SK-N-SH (cell line): ENCODE data around the gene FMO5. TPM values are rescaled to one million over a fixed set of nuclear protein-coding genes. Genes with fewer than 3 reads are reported as not detected.

ENCODE experiments used
- CTCF ChIA-PET: fragments of 300-600, 350-600 bp; formaldehyde crosslinking; extraction: SDS; loops from one replicate; lab custom pipeline; 2021; lab: Yijun Ruan, JAX
- POLR2A ChIA-PET: fragments of 350-600 bp; sonication (Branson Sonifier 250); formaldehyde crosslinking; extraction: SDS; loops from one replicate; lab custom pipeline; 2020; ENCODE audit warnings: antibody characterized with exemption, inconsistent platforms; lab: Yijun Ruan, JAX
- DNase-seq: peaks from one replicate; pipeline ENCODE4 v3.0.0; 2012
- H2AFZ ChIP-seq: fragments of 200-600 bp; sonication (generic); 2 replicates; pipeline ENCODE4 v1.8.1; 2016; ENCODE audit warnings: antibody characterized with exemption, mild to moderate bottlenecking, low read depth
- H3F3A ChIP-seq: fragments of 200-600 bp; sonication (generic); replicated peaks from 2 replicates; pipeline ENCODE3; 2016; ENCODE audit warnings: antibody characterized with exemption, mild to moderate bottlenecking; ENCODE audit not compliant: insufficient read depth
- H3K27ac ChIP-seq, 2 experiments: fragments of 200-500 bp in 1 of 2; fragments of 200-600 bp in 1 of 2; sonication (Bioruptor generic) in 1 of 2; sonication (generic), shearing (Covaris generic) in 1 of 2; 2 replicates each; pipeline versions ENCODE4 v1.5.1 to v1.6.1; 2014 to 2016; ENCODE audit warnings: low read depth in 2 of 2, inconsistent platforms in 1 of 2, low read length in 1 of 2, mild to moderate bottlenecking in 1 of 2, mixed read lengths in 1 of 2
- H3K27me3 ChIP-seq: fragments of 200-600 bp; sonication (generic), shearing (Covaris generic); 2 replicates; pipeline ENCODE4 v1.6.1; 2016; ENCODE audit warnings: mixed run types; ENCODE audit not compliant: insufficient read depth
- H3K36me3 ChIP-seq, 2 experiments: fragments of 200-500 bp in 1 of 2; fragments of 200-600 bp in 1 of 2; sonication (Bioruptor generic) in 1 of 2; sonication (generic) in 1 of 2; replicated peaks in 1 of 2; 2 replicates each; pipeline versions ENCODE3 to v1.5.1; 2014 to 2016; ENCODE audit warnings: low read length in 1 of 2, mild to moderate bottlenecking in 1 of 2; ENCODE audit not compliant: insufficient read depth in 2 of 2, control insufficient read depth in 1 of 2
- H3K4me1 ChIP-seq, 2 experiments: fragments of 200-500 bp in 1 of 2; fragments of 200-600 bp in 1 of 2; sonication (Bioruptor generic) in 1 of 2; sonication (generic), shearing (Covaris generic) in 1 of 2; 2 replicates each; pipeline versions ENCODE4 v1.5.1 to v1.6.1; 2014 to 2016; ENCODE audit warnings: low read depth in 1 of 2, low read length in 1 of 2, mixed run types in 1 of 2; ENCODE audit not compliant: insufficient read depth in 2 of 2, control insufficient read depth in 1 of 2
- H3K4me2 ChIP-seq: fragments of 200-600 bp; sonication (generic), shearing (Covaris generic); 2 replicates; pipeline ENCODE4 v1.6.1; 2017; ENCODE audit warnings: mixed run types
- H3K4me3 ChIP-seq, 2 experiments: fragments of 200-500 bp in 1 of 2; fragments of 200-600 bp in 1 of 2; sonication (Bioruptor generic) in 1 of 2; sonication (generic), shearing (Covaris generic) in 1 of 2; 2 replicates each; pipeline versions ENCODE4 v1.5.1 to v1.8.1; 2014 to 2016; ENCODE audit warnings: low read depth in 2 of 2, inconsistent platforms in 1 of 2, low read length in 1 of 2, mild to moderate bottlenecking in 1 of 2, mixed read lengths in 1 of 2, moderate library complexity in 1 of 2
- H3K79me2 ChIP-seq: fragments of 200-600 bp; sonication (generic); 2 replicates; pipeline ENCODE4 v1.8.1; 2017; ENCODE audit warnings: mild to moderate bottlenecking; ENCODE audit not compliant: insufficient read depth
- H3K9ac ChIP-seq: fragments of 200-600 bp; sonication (generic); 2 replicates; pipeline ENCODE4 v1.6.1; 2017; ENCODE audit warnings: mixed run types
- H3K9me2 ChIP-seq: fragments of 200-600 bp; sonication (generic); 2 replicates; pipeline ENCODE4 v1.6.1; 2017; ENCODE audit warnings: mixed run types
- H3K9me3 ChIP-seq: fragments of 200-600 bp; sonication (generic); 2 replicates; pipeline ENCODE4 v1.6.1; 2017; ENCODE audit warnings: mixed run types, mild to moderate bottlenecking, moderate library complexity
- H4K20me1 ChIP-seq: fragments of 200-600 bp; sonication (generic); 2 replicates; pipeline ENCODE4 v1.6.1; 2017; ENCODE audit warnings: mild to moderate bottlenecking, mixed run types; ENCODE audit not compliant: insufficient read depth
- ELF1 ChIP-seq: IDR thresholded peaks from 2 replicates; pipeline ENCODE4 v1.4.0; 2012
- EP300 ChIP-seq, 2 experiments: IDR thresholded peaks; 2 replicates each; pipeline versions ENCODE4 v1.4.0 to v1.6.1; 2012; ENCODE audit warnings: borderline replicate concordance in 1 of 2, low read depth in 1 of 2, low read length in 1 of 2
- FOSL2 ChIP-seq: IDR thresholded peaks from 2 replicates; pipeline ENCODE4 v1.4.0; 2012; ENCODE audit warnings: low read depth, mild to moderate bottlenecking, moderate library complexity, borderline replicate concordance
- GATA2 ChIP-seq: sonication (generic); formaldehyde crosslinking; IDR thresholded peaks from 2 replicates; pipeline ENCODE4 v1.5.0; 2020; ENCODE audit warnings: mild to moderate bottlenecking, missing genetic modification reagents
- JUND ChIP-seq: IDR thresholded peaks from 2 replicates; pipeline ENCODE4 v1.4.0; 2012
- MEF2A ChIP-seq: IDR thresholded peaks from 2 replicates; pipeline ENCODE4 v1.4.0; 2012; ENCODE audit warnings: low read depth, borderline replicate concordance
- RAD21 ChIP-seq: IDR thresholded peaks from 2 replicates; pipeline ENCODE4 v1.6.1; 2012; ENCODE audit warnings: mild to moderate bottlenecking, low read length
- SMC3 ChIP-seq: IDR thresholded peaks from 2 replicates; pipeline ENCODE4 v1.6.1; 2012; ENCODE audit warnings: low read depth, low read length, improper control_type of control experiment
- TCF12 ChIP-seq: IDR thresholded peaks from 2 replicates; pipeline ENCODE4 v1.4.0; 2012
- TEAD4 ChIP-seq: IDR thresholded peaks from 2 replicates; pipeline ENCODE4 v1.4.0; 2012; ENCODE audit warnings: mild to moderate bottlenecking, borderline replicate concordance; ENCODE audit not compliant: insufficient read depth
- WGBS: methylation state at CpG from one replicate; pipeline ENCODE4 v1.1.6; 2017; ENCODE audit warnings: low lambda C conversion rate; 5-methylcytosine and 5-hydroxymethylcytosine counted together
- polyA plus RNA-seq, 3 experiments: library from polyadenylated mRNA; depleted of rRNA; stranded (reverse); fragments of >200 nt; gene quantifications; 2 replicates each; pipeline ENCODE4 v1.2.3, GENCODE V29; 2012
- TF ChIP-seq, protein P1 (sequence below): IDR thresholded peaks from 2 replicates; pipeline ENCODE4 v1.4.0; 2012; ENCODE audit warnings: low read depth, borderline replicate concordance
- TF ChIP-seq, protein P2 (sequence below): fragments of 200-600 bp; sonication (generic); IDR thresholded peaks from 2 replicates; pipeline ENCODE4 v1.6.1; 2017; ENCODE audit warnings: antibody characterized with exemption, mild to moderate bottlenecking, moderate library complexity

FMO5 gene, protein sequence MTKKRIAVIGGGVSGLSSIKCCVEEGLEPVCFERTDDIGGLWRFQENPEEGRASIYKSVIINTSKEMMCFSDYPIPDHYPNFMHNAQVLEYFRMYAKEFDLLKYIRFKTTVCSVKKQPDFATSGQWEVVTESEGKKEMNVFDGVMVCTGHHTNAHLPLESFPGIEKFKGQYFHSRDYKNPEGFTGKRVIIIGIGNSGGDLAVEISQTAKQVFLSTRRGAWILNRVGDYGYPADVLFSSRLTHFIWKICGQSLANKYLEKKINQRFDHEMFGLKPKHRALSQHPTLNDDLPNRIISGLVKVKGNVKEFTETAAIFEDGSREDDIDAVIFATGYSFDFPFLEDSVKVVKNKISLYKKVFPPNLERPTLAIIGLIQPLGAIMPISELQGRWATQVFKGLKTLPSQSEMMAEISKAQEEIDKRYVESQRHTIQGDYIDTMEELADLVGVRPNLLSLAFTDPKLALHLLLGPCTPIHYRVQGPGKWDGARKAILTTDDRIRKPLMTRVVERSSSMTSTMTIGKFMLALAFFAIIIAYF
- 0.30 and 0.50 TPM in 2 replicates for polyA plus RNA-seq (2012; rRNA removed)
- polyA plus RNA-seq (2012; cell fraction: cytosol; rRNA removed), result 0.55 and 0.76 TPM in 2 replicates
- 1.2 and 1.4 TPM in 2 replicates for polyA plus RNA-seq (2012; cell fraction: nucleus; rRNA removed)

DNA sequence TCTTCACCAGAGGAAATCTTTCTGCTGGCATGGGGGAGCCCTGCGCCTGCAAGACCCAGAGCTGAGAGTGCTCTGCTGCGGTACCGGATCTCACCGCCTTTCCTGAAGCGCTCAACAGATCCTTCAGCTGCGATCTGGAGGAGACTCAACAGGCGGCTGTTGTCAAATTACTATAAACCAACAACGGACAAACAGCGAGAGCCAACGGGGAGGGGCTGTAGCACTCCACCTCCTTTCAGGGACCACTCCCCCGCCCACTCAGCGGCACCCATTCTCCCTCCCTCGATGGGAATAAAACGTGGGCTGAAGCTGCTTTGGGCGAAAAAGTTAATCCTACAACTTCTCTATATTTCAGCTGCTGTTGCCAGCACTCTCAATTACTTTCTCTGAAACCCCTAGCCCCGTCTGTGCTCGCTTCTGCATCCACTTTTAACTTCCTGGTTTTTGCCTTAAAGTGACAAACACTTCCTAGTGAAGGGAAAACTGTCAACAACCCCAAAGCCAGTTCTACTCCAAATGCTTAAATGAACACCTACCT is at the start of gene FMO5:
TSS of gene FMO5 (minus strand) at position 147 of the 538 bp plus-strand sequence. CDS start 310 bp downstream, outside the sequence.
- peak within 1 kb of the TSS; percentile 89 for H2AFZ ChIP-seq
- H3K9me2 ChIP-seq, result no peaks in the 10 kb centered on the region
- no peaks in the 10 kb centered on the region for H3K36me3 ChIP-seq
- H3K27me3 ChIP-seq, result no peaks in the 10 kb centered on the region
- H3K79me2 ChIP-seq, result no peaks in the 10 kb centered on the region
- TF ChIP-seq TCF12 (peak; percentile 7; the same call in 1 of the 2 replicates), TEAD4 (no peak), EP300 (IDR thresholded peaks at IDR 0.05; ENCODE audit: borderline replicate concordance in 1 of 2, low read depth in 1 of 2, low read length in 1 of 2) (no peak), ELF1 (peak; percentile 79)
- H3K4me1 ChIP-seq, result peaks cover 0 to 6% of the 10 kb centered on the region in 2 experiments; a peak in 1 of 4 replicates
- no peaks in the 10 kb centered on the region for H3K9me3 ChIP-seq
- WGBS, result 6% methylated on average over 10 of the region's 17 CpGs
- peak; percentile 57 for DNase-seq
- peak within 1 kb of the TSS; percentile 75 for H3K4me2 ChIP-seq
- H3K27ac ChIP-seq, result peak within 1 kb of the TSS; percentile 6 to 30; a peak in 2 of 4 replicates
- CTCF ChIA-PET, result interaction anchor here (1.0 to 4.2 kb wide), 4 partner anchors 11 to 47 kb away, joined by 3 to 20 read pairs (median 3); partner anchors contain the start of gene CHD1L
- peak within 1 kb of the TSS; percentile 44 for H3K9ac ChIP-seq
- H4K20me1 ChIP-seq, result no peaks in the 10 kb centered on the region
- no peaks in the 10 kb centered on the region for H3F3A ChIP-seq
- peak within 1 kb of the TSS; percentile 72 to 77 for H3K4me3 ChIP-seq
- POLR2A ChIA-PET, result no interaction called here

DNA sequence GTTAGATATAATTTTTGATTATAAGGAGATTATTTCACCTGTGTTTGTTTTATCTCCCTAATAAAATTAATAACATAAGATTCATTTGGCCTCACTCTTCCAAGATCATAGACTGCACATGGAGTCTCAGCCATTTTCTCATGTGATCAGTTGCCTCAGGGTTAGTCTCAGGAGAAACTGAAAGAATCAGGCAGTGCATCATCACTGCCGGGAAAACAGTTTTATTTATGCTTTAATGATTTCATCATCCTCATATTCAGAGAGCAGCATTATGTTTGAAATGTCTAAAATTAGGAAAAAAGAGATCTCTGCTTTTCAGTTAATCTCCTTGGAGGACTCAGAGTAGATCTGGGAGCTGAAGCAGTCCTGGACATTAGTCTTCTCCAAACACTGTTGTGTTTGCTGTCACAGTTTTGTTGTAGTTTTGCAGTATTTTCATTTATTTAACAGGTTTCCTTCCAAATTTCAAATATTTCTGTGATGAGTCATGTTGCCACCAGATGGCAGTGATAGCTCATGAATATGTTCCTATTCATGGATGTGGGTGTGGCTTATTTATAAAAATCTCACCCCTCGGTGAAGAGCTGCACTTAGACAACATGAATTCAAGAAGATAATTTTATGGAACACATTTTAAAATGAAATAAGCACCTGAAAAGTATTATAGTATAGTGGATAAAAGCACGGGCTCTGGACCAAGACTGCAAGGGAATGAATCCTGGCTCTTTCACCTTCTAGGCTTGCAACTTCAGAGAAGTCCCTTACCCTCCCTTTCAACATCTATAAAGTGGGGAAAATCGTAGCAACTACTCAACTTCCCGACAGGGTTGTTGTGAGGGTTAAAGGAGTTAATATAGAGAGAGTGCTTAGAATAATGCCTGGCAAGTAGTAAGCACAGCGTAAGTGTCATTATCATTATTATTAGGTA is 48.5 kb upstream of the FMO5 start:
- H3K9ac ChIP-seq, result peak overlapping the region; percentile 14; the same call in 1 of the 2 replicates
- no peaks in the 10 kb centered on the region for H4K20me1 ChIP-seq
- no peaks in the 10 kb centered on the region for H3K9me3 ChIP-seq
- H2AFZ ChIP-seq, result 0 out of 2 replicates have a peak overlapping the region, but pooled peaks have one; percentile 4
- H3K36me3 ChIP-seq, result peaks cover 41 to 72% of the 10 kb centered on the region in 2 experiments
- no peaks in the 10 kb centered on the region for H3K9me2 ChIP-seq
- TF ChIP-seq MEF2A (0 out of 2 replicates have a peak, but pooled peaks have one; percentile 27), FOSL2 (peak; percentile 50; the same call in 1 of the 2 replicates), JUND (peak; percentile 67), RAD21 (peak; percentile 74), SMC3 (peak; percentile 40; the same call in 1 of the 2 replicates), TCF12 (peak; percentile 51; the same call in 1 of the 2 replicates), GATA2 (CRISPR knock-in tag) (no peak)
- TF ChIP-seq, protein P1, sequence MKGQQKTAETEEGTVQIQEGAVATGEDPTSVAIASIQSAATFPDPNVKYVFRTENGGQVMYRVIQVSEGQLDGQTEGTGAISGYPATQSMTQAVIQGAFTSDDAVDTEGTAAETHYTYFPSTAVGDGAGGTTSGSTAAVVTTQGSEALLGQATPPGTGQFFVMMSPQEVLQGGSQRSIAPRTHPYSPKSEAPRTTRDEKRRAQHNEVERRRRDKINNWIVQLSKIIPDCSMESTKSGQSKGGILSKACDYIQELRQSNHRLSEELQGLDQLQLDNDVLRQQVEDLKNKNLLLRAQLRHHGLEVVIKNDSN, result no peak
- TF ChIP-seq, protein P2, sequence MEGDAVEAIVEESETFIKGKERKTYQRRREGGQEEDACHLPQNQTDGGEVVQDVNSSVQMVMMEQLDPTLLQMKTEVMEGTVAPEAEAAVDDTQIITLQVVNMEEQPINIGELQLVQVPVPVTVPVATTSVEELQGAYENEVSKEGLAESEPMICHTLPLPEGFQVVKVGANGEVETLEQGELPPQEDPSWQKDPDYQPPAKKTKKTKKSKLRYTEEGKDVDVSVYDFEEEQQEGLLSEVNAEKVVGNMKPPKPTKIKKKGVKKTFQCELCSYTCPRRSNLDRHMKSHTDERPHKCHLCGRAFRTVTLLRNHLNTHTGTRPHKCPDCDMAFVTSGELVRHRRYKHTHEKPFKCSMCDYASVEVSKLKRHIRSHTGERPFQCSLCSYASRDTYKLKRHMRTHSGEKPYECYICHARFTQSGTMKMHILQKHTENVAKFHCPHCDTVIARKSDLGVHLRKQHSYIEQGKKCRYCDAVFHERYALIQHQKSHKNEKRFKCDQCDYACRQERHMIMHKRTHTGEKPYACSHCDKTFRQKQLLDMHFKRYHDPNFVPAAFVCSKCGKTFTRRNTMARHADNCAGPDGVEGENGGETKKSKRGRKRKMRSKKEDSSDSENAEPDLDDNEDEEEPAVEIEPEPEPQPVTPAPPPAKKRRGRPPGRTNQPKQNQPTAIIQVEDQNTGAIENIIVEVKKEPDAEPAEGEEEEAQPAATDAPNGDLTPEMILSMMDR, result peak; percentile 70
- H3K4me3 ChIP-seq, result no peak overlapping the region; a peak in 1 of 4 replicates
- no peaks in the 10 kb centered on the region for H3K27me3 ChIP-seq
- 39% methylated on average over 6 of the region's 6 CpGs for WGBS
- peak overlapping the region; percentile 35; the same call in 1 of the 2 replicates for H3K4me2 ChIP-seq
- H3K4me1 ChIP-seq, result peaks cover 6 to 9% of the 10 kb centered on the region in 2 experiments; a peak in 2 of 4 replicates
- CTCF ChIA-PET, result interaction anchor here (0.7 to 4.6 kb wide), 31 partner anchors 8 to 619 kb away, joined by 3 to 51 read pairs (median 4); partner anchors contain the start of gene CHD1L
- H3K27ac ChIP-seq, result peak overlapping the region; percentile 53 to 67; a peak in 3 of 4 replicates
- no peaks in the 10 kb centered on the region for H3K79me2 ChIP-seq
- H3F3A ChIP-seq, result peaks cover 3% of the 10 kb centered on the region
- DNase-seq, result peak; percentile 54
- POLR2A ChIA-PET, result no interaction called here
